HFF-Myc (cell line): Measurements from ENCODE around the gene ZNF407.
A peak's percentile ranks its signal among the peaks of the same experiment; 100 is the strongest.

Experiments
- DNase-seq: peaks from one replicate; pipeline ENCODE4 v3.0.0-alpha.2; 2011; ENCODE audit warnings: low read depth; ENCODE audit errors: extremely low read depth
- H3K4me3 ChIP-seq: replicated peaks from 2 replicates; pipeline ENCODE4 v1.5.1; 2011; ENCODE audit warnings: low read depth, mild to moderate bottlenecking, control low read depth, low read length
- CTCF ChIP-seq: IDR thresholded peaks from 2 replicates; pipeline ENCODE4 v1.5.1; 2012; ENCODE audit warnings: mild to moderate bottlenecking, low read depth, low read length, control low read depth; ENCODE audit errors: missing control alignments

Gene ZNF407

GRCh38 chr18:74949611-74950010 lies 351.9 kb downstream of the ZNF407 start:
- DNase-seq, result no peak
- no peak for TF ChIP-seq CTCF
- no peak overlapping the region for H3K4me3 ChIP-seq

- DNase-seq, result no peak
- TF ChIP-seq CTCF, result no peak
- H3K4me3 ChIP-seq, result no peak overlapping the region
These were observed 352.8 kb downstream of the ZNF407 start for GRCh38 chr18:74950479-74950878.

- no peak overlapping the region for H3K4me3 ChIP-seq
- DNase-seq, result peak; percentile 55
- TF ChIP-seq CTCF, result no peak
These were observed 353.6 kb downstream of the ZNF407 start for GRCh38 chr18:74951165-74951760.

GRCh38 chr18:74957588-74958224 lies 360.0 kb downstream of the ZNF407 start:
- DNase-seq, result no peak
- H3K4me3 ChIP-seq, result no peak overlapping the region
- no peak for TF ChIP-seq CTCF

- H3K4me3 ChIP-seq, result no peak overlapping the region
- TF ChIP-seq CTCF, result no peak
- DNase-seq, result no peak
These were observed 361.5 kb downstream of the ZNF407 start for GRCh38 chr18:74959216-74959615.

- no peak for TF ChIP-seq CTCF
- no peak for DNase-seq
- no peak overlapping the region for H3K4me3 ChIP-seq
These were observed 363.9 kb downstream of the ZNF407 start for GRCh38 chr18:74961596-74961995.
